ENCODE measurements around the gene LRP1B.

Gene LRP1B

GRCh38 chr2:141887363-141887762 lies 243.5 kb downstream of the LRP1B start:
- Histone ChIP-seq H3K27ac (ENCODE audit: insufficient read depth, low read length, poor library complexity, severe bottlenecking) (no peak overlapping the region), H3K4me1 (ENCODE audit: control insufficient read depth, insufficient read depth, low read length, poor library complexity, severe bottlenecking) (no peaks in the 10 kb centered on the region), H3K4me3 (ENCODE audit: insufficient read depth, low read depth, low read length, poor library complexity, severe bottlenecking) (no peak overlapping the region)

GRCh38 chr2:141878016-141878415 lies 252.8 kb downstream of the LRP1B start:
- Histone ChIP-seq H3K36me3 (ENCODE audit: control insufficient read depth, insufficient read depth, low read length) (no peaks in the 10 kb centered on the region), H3K27me3 (replicated peaks; ENCODE audit: control insufficient read depth, insufficient read depth, low read length, poor library complexity, severe bottlenecking) (no peaks in the 10 kb centered on the region), H3K9me3 (ENCODE audit: control insufficient read depth, low read length) (peaks cover 4% of the 10 kb centered on the region), H3K4me1 (ENCODE audit: control insufficient read depth, insufficient read depth, low read length, poor library complexity, severe bottlenecking) (no peaks in the 10 kb centered on the region), H3K4me3 (ENCODE audit: insufficient read depth, low read depth, low read length, poor library complexity, severe bottlenecking) (no peak overlapping the region), H3K27ac (ENCODE audit: insufficient read depth, low read length, poor library complexity, severe bottlenecking) (no peak overlapping the region)
- DNase-seq = no peak

More at GRCh38 chr2:141887363-141887762, 243.5 kb downstream of the LRP1B start:
- Histone ChIP-seq H3K9me3 (ENCODE audit: control insufficient read depth, low read length) (peaks cover 4% of the 10 kb centered on the region), H3K36me3 (ENCODE audit: control insufficient read depth, insufficient read depth, low read length) (no peaks in the 10 kb centered on the region), H3K27me3 (replicated peaks; ENCODE audit: control insufficient read depth, insufficient read depth, low read length, poor library complexity, severe bottlenecking) (no peaks in the 10 kb centered on the region)
- no peak for DNase-seq

GRCh38 chr2:141871913-141872634 lies 258.7 kb downstream of the LRP1B start:
- Histone ChIP-seq H3K9me3 (ENCODE audit: control insufficient read depth, low read length) (no peaks in the 10 kb centered on the region), H3K4me3 (ENCODE audit: insufficient read depth, low read depth, low read length, poor library complexity, severe bottlenecking) (no peak overlapping the region), H3K27me3 (replicated peaks; ENCODE audit: control insufficient read depth, insufficient read depth, low read length, poor library complexity, severe bottlenecking) (no peaks in the 10 kb centered on the region), H3K27ac (ENCODE audit: insufficient read depth, low read length, poor library complexity, severe bottlenecking) (no peak overlapping the region), H3K36me3 (ENCODE audit: control insufficient read depth, insufficient read depth, low read length) (no peaks in the 10 kb centered on the region), H3K4me1 (ENCODE audit: control insufficient read depth, insufficient read depth, low read length, poor library complexity, severe bottlenecking) (no peaks in the 10 kb centered on the region)
- DNase-seq = no peak

GRCh38 chr2:141869572-141869971 lies 261.2 kb downstream of the LRP1B start:
- Histone ChIP-seq H3K27me3 (replicated peaks; ENCODE audit: control insufficient read depth, insufficient read depth, low read length, poor library complexity, severe bottlenecking) (no peaks in the 10 kb centered on the region), H3K27ac (ENCODE audit: insufficient read depth, low read length, poor library complexity, severe bottlenecking) (no peak overlapping the region), H3K36me3 (ENCODE audit: control insufficient read depth, insufficient read depth, low read length) (no peaks in the 10 kb centered on the region), H3K9me3 (ENCODE audit: control insufficient read depth, low read length) (no peaks in the 10 kb centered on the region), H3K4me1 (ENCODE audit: control insufficient read depth, insufficient read depth, low read length, poor library complexity, severe bottlenecking) (no peaks in the 10 kb centered on the region), H3K4me3 (ENCODE audit: insufficient read depth, low read depth, low read length, poor library complexity, severe bottlenecking) (no peak overlapping the region)
- no peak for DNase-seq

GRCh38 chr2:141863964-141864363 lies 266.9 kb downstream of the LRP1B start:
- no peak overlapping the region for H3K4me3 ChIP-seq (ENCODE audit: insufficient read depth, low read depth, low read length, poor library complexity, severe bottlenecking)
- no peak overlapping the region for H3K27ac ChIP-seq (ENCODE audit: insufficient read depth, low read length, poor library complexity, severe bottlenecking)
- no peaks in the 10 kb centered on the region for H3K9me3 ChIP-seq (ENCODE audit: control insufficient read depth, low read length)
- DNase-seq = no peak
- H3K36me3 ChIP-seq (ENCODE audit: control insufficient read depth, insufficient read depth, low read length) = no peaks in the 10 kb centered on the region
- no peaks in the 10 kb centered on the region for H3K27me3 ChIP-seq (replicated peaks; ENCODE audit: control insufficient read depth, insufficient read depth, low read length, poor library complexity, severe bottlenecking)
- H3K4me1 ChIP-seq (ENCODE audit: control insufficient read depth, insufficient read depth, low read length, poor library complexity, severe bottlenecking) = no peaks in the 10 kb centered on the region

GRCh38 chr2:141856215-141856919 lies 274.4 kb downstream of the LRP1B start:
- H3K4me3 ChIP-seq (ENCODE audit: insufficient read depth, low read depth, low read length, poor library complexity, severe bottlenecking) = no peak overlapping the region
- DNase-seq = no peak
- H3K9me3 ChIP-seq (ENCODE audit: control insufficient read depth, low read length) = no peaks in the 10 kb centered on the region
- no peaks in the 10 kb centered on the region for H3K27me3 ChIP-seq (replicated peaks; ENCODE audit: control insufficient read depth, insufficient read depth, low read length, poor library complexity, severe bottlenecking)
- no peaks in the 10 kb centered on the region for H3K4me1 ChIP-seq (ENCODE audit: control insufficient read depth, insufficient read depth, low read length, poor library complexity, severe bottlenecking)
- H3K27ac ChIP-seq (ENCODE audit: insufficient read depth, low read length, poor library complexity, severe bottlenecking) = no peak overlapping the region
- H3K36me3 ChIP-seq (ENCODE audit: control insufficient read depth, insufficient read depth, low read length) = no peaks in the 10 kb centered on the region

GRCh38 chr2:141848191-141848590 lies 282.6 kb downstream of the LRP1B start:
- Histone ChIP-seq H3K4me3 (ENCODE audit: insufficient read depth, low read depth, low read length, poor library complexity, severe bottlenecking) (no peak overlapping the region), H3K27me3 (replicated peaks; ENCODE audit: control insufficient read depth, insufficient read depth, low read length, poor library complexity, severe bottlenecking) (no peaks in the 10 kb centered on the region)

GRCh38 chr2:141844231-141844630 lies 286.6 kb downstream of the LRP1B start:
- Histone ChIP-seq H3K27ac (ENCODE audit: insufficient read depth, low read length, poor library complexity, severe bottlenecking) (no peak overlapping the region), H3K27me3 (replicated peaks; ENCODE audit: control insufficient read depth, insufficient read depth, low read length, poor library complexity, severe bottlenecking) (no peaks in the 10 kb centered on the region), H3K9me3 (ENCODE audit: control insufficient read depth, low read length) (no peaks in the 10 kb centered on the region), H3K4me3 (ENCODE audit: insufficient read depth, low read depth, low read length, poor library complexity, severe bottlenecking) (no peak overlapping the region), H3K4me1 (ENCODE audit: control insufficient read depth, insufficient read depth, low read length, poor library complexity, severe bottlenecking) (no peaks in the 10 kb centered on the region), H3K36me3 (ENCODE audit: control insufficient read depth, insufficient read depth, low read length) (no peaks in the 10 kb centered on the region)
- DNase-seq = no peak

More at GRCh38 chr2:141848191-141848590, 282.6 kb downstream of the LRP1B start:
- Histone ChIP-seq H3K9me3 (ENCODE audit: control insufficient read depth, low read length) (peaks cover 4% of the 10 kb centered on the region), H3K27ac (ENCODE audit: insufficient read depth, low read length, poor library complexity, severe bottlenecking) (no peak overlapping the region), H3K36me3 (ENCODE audit: control insufficient read depth, insufficient read depth, low read length) (no peaks in the 10 kb centered on the region), H3K4me1 (ENCODE audit: control insufficient read depth, insufficient read depth, low read length, poor library complexity, severe bottlenecking) (no peaks in the 10 kb centered on the region)
- no peak for DNase-seq

GRCh38 chr2:141835103-141835502 lies 295.7 kb downstream of the LRP1B start:
- H3K27ac ChIP-seq (ENCODE audit: insufficient read depth, low read length, poor library complexity, severe bottlenecking) = no peak overlapping the region
- H3K4me1 ChIP-seq (ENCODE audit: control insufficient read depth, insufficient read depth, low read length, poor library complexity, severe bottlenecking) = no peaks in the 10 kb centered on the region
- no peaks in the 10 kb centered on the region for H3K27me3 ChIP-seq (replicated peaks; ENCODE audit: control insufficient read depth, insufficient read depth, low read length, poor library complexity, severe bottlenecking)
- no peaks in the 10 kb centered on the region for H3K9me3 ChIP-seq (ENCODE audit: control insufficient read depth, low read length)
- DNase-seq = no peak
- H3K4me3 ChIP-seq (ENCODE audit: insufficient read depth, low read depth, low read length, poor library complexity, severe bottlenecking) = no peak overlapping the region
- H3K36me3 ChIP-seq (ENCODE audit: control insufficient read depth, insufficient read depth, low read length) = no peaks in the 10 kb centered on the region

- H3K4me3 ChIP-seq (ENCODE audit: insufficient read depth, low read depth, low read length, poor library complexity, severe bottlenecking) = no peak overlapping the region
- no peak overlapping the region for H3K27ac ChIP-seq (ENCODE audit: insufficient read depth, low read length, poor library complexity, severe bottlenecking)
- no peaks in the 10 kb centered on the region for H3K36me3 ChIP-seq (ENCODE audit: control insufficient read depth, insufficient read depth, low read length)
- no peaks in the 10 kb centered on the region for H3K27me3 ChIP-seq (replicated peaks; ENCODE audit: control insufficient read depth, insufficient read depth, low read length, poor library complexity, severe bottlenecking)
- no peak for DNase-seq
- no peaks in the 10 kb centered on the region for H3K4me1 ChIP-seq (ENCODE audit: control insufficient read depth, insufficient read depth, low read length, poor library complexity, severe bottlenecking)
- no peaks in the 10 kb centered on the region for H3K9me3 ChIP-seq (ENCODE audit: control insufficient read depth, low read length)
Measured at GRCh38 chr2:141828761-141829160, 302.1 kb downstream of the LRP1B start.

Data from effector memory CD4-positive, alpha-beta T cell (primary cell).